CD4-positive, alpha-beta T cell treated with Interleukin-6 for 4 hours (primary cell): Measurements from ENCODE around the gene SCNN1B.
"Not testable (repeated sequence)": the region's sequence is repeated elsewhere in the genome, so short reads cannot be mapped to it uniquely, and the experiment has no call there.

ENCODE experiments used
- DNase-seq: peaks from one replicate; pipeline ENCODE4 v3.0.0-alpha.2; 2020; ENCODE audit warnings: mixed read lengths

SCNN1B gene

GRCh38 chr16:23383881-23384280 is 81.8 kb downstream of the SCNN1B start:
- no peak for DNase-seq

- no peak for DNase-seq
Measured at GRCh38 chr16:23384878-23385277, 82.8 kb downstream of the SCNN1B start.

GRCh38 chr16:23385441-23385840 is 83.3 kb downstream of the SCNN1B start:
- no peak for DNase-seq

GRCh38 chr16:23387666-23388065 is 85.6 kb downstream of the SCNN1B start:
- no peak for DNase-seq

- DNase-seq: no peak
Measured at GRCh38 chr16:23388786-23389185, 86.7 kb downstream of the SCNN1B start.

GRCh38 chr16:23389201-23389600 is 87.1 kb downstream of the SCNN1B start:
- DNase-seq: no peak

GRCh38 chr16:23389936-23390335 is 87.8 kb downstream of the SCNN1B start:
- DNase-seq: not testable (repeated sequence)

GRCh38 chr16:23391381-23392222 is 89.5 kb downstream of the SCNN1B start:
- no peak for DNase-seq

GRCh38 chr16:23392223-23392600 is 90.1 kb downstream of the SCNN1B start:
- DNase-seq: no peak

- no peak for DNase-seq
Measured at GRCh38 chr16:23394141-23394831, 92.2 kb downstream of the SCNN1B start.

- no peak for DNase-seq
Measured at GRCh38 chr16:23395732-23396131, 93.6 kb downstream of the SCNN1B start.

GRCh38 chr16:23397464-23397863 is 95.4 kb downstream of the SCNN1B start:
- no peak for DNase-seq

GRCh38 chr16:23398987-23399805 is 97.1 kb downstream of the SCNN1B start:
- no peak for DNase-seq

- DNase-seq: not testable (repeated sequence)
Measured at GRCh38 chr16:23400447-23400846, 98.3 kb downstream of the SCNN1B start.

GRCh38 chr16:23401139-23401538 is 99.0 kb downstream of the SCNN1B start:
- no peak for DNase-seq

- DNase-seq: no peak
Measured at GRCh38 chr16:23402100-23402499, 100.0 kb downstream of the SCNN1B start.

GRCh38 chr16:23403547-23403946 is 101.4 kb downstream of the SCNN1B start:
- DNase-seq: no peak

GRCh38 chr16:23406024-23406423 is 103.9 kb downstream of the SCNN1B start:
- DNase-seq: no peak

- DNase-seq: no peak
Measured at GRCh38 chr16:23406546-23407240, 104.6 kb downstream of the SCNN1B start.

- DNase-seq: no peak
Measured at GRCh38 chr16:23407436-23408127, 105.5 kb downstream of the SCNN1B start.

GRCh38 chr16:23408242-23408822 is 106.2 kb downstream of the SCNN1B start:
- DNase-seq: no peak

GRCh38 chr16:23408823-23409298 is 106.8 kb downstream of the SCNN1B start:
- no peak for DNase-seq
